ENCODE measurements around the gene HSPA2. TPM values are rescaled to one million over a fixed set of nuclear protein-coding genes. Genes with fewer than 3 reads are reported as not detected.
"Not testable (repeated sequence)": the region's sequence is repeated elsewhere in the genome, so short reads cannot be mapped to it uniquely, and the experiment has no call there.

The HSPA2 gene
- total RNA-seq, 1 donor from 2014 or later, result 2.7 TPM

GRCh38 chr14:64515053-64515452, 25.5 kb upstream of the HSPA2 start:
- H3K4me3 Mint-ChIP-seq, result no peak overlapping the region
- TF ChIP-seq CTCF (conservative IDR thresholded peaks at IDR 0.05), result no peak
- H3K27me3 Mint-ChIP-seq (ENCODE audit: low read depth), result no peaks in the 10 kb centered on the region
- no peak for DNase-seq (ENCODE audit: low read depth, low spot score)
- no peaks in the 10 kb centered on the region for H3K9me3 Mint-ChIP-seq
- peaks cover 15% of the 10 kb centered on the region for H3K4me1 Mint-ChIP-seq
- H3K27ac Mint-ChIP-seq (ENCODE audit: unreplicated experiment), result no peak overlapping the region
- no peaks in the 10 kb centered on the region for H3K36me3 Mint-ChIP-seq (ENCODE audit: low read depth)

DNA sequence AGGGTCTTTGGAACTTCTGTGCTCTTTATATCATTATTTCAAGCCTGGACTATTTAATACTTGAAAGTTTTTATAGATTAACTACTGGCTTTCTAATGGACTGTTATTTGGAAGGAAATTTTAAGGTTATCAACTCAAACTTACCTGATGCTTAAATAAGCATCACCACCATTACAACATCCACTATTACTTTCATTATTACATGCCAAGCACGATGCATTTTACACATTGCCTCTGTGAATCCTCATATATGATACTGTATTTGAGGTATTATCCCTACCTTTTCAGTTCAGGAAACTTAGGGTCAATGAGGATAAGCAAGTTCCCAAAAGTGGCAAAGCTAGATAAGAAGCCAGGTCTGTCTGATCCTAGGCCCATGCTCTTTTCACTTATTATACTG, 23.6 kb upstream of the HSPA2 start:
- Mint-ChIP-seq H3K4me3 (no peak overlapping the region), H3K36me3 (ENCODE audit: low read depth) (no peaks in the 10 kb centered on the region), H3K4me1 (no peaks in the 10 kb centered on the region), H3K9me3 (no peaks in the 10 kb centered on the region), H3K27ac (ENCODE audit: unreplicated experiment) (no peak overlapping the region), H3K27me3 (ENCODE audit: low read depth) (no peaks in the 10 kb centered on the region)
- TF ChIP-seq CTCF (conservative IDR thresholded peaks at IDR 0.05), result no peak
- DNase-seq (ENCODE audit: low read depth, low spot score), result no peak

- DNase-seq (ENCODE audit: low read depth, low spot score); H3K9me3 Mint-ChIP-seq; H3K4me3 Mint-ChIP-seq; H3K4me1 Mint-ChIP-seq; H3K27me3 Mint-ChIP-seq (ENCODE audit: low read depth); H3K27ac Mint-ChIP-seq (ENCODE audit: unreplicated experiment); H3K36me3 Mint-ChIP-seq (ENCODE audit: low read depth): not testable (repeated sequence)
Observed at GRCh38 chr14:64517667-64518066, 22.9 kb upstream of the HSPA2 start.

GRCh38 chr14:64518229-64518628, 22.3 kb upstream of the HSPA2 start:
- TF ChIP-seq CTCF (conservative IDR thresholded peaks at IDR 0.05), result no peak
- Mint-ChIP-seq H3K9me3 (no peaks in the 10 kb centered on the region), H3K36me3 (ENCODE audit: low read depth) (no peaks in the 10 kb centered on the region), H3K27me3 (ENCODE audit: low read depth) (no peaks in the 10 kb centered on the region), H3K4me3 (no peak overlapping the region), H3K4me1 (no peaks in the 10 kb centered on the region), H3K27ac (ENCODE audit: unreplicated experiment) (no peak overlapping the region)
- no peak for DNase-seq (ENCODE audit: low read depth, low spot score)

DNA sequence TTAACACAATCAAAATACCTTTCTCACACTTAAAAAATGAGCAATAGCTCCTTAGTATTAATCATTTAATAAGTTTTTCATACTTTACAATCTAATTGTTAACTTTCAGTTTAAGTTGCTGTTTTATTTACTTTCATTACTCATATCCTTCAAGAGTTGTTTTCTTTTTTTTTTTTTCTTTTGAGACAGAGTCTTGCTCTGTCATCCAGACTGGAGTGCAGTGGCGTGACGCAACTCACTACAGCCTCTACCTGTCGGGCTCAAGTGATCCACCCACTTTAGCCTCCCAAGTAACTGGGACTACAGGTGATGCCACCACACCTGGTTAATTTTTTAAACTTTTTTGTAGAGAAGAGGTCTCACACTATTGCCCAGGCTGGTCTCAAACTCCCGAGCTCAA, 19.8 kb upstream of the HSPA2 start:
- TF ChIP-seq CTCF (conservative IDR thresholded peaks at IDR 0.05), result no peak
- H3K27me3 Mint-ChIP-seq (ENCODE audit: low read depth), result no peaks in the 10 kb centered on the region
- H3K4me3 Mint-ChIP-seq, result no peak overlapping the region
- no peaks in the 10 kb centered on the region for H3K4me1 Mint-ChIP-seq
- no peak for DNase-seq (ENCODE audit: low read depth, low spot score)
- H3K36me3 Mint-ChIP-seq (ENCODE audit: low read depth), result no peaks in the 10 kb centered on the region
- no peak overlapping the region for H3K27ac Mint-ChIP-seq (ENCODE audit: unreplicated experiment)
- no peaks in the 10 kb centered on the region for H3K9me3 Mint-ChIP-seq

- DNase-seq (ENCODE audit: low read depth, low spot score), result no peak
Observed at GRCh38 chr14:64522591-64523355, 17.8 kb upstream of the HSPA2 start.

More at GRCh38 chr14:64522591-64523355, 17.8 kb upstream of the HSPA2 start:
- H3K4me1 Mint-ChIP-seq, result no peaks in the 10 kb centered on the region
- H3K4me3 Mint-ChIP-seq, result no peak overlapping the region
- no peak overlapping the region for H3K27ac Mint-ChIP-seq (ENCODE audit: unreplicated experiment)
- no peak for TF ChIP-seq CTCF (conservative IDR thresholded peaks at IDR 0.05)
- no peaks in the 10 kb centered on the region for H3K36me3 Mint-ChIP-seq (ENCODE audit: low read depth)
- H3K27me3 Mint-ChIP-seq (ENCODE audit: low read depth), result no peaks in the 10 kb centered on the region
- H3K9me3 Mint-ChIP-seq, result no peaks in the 10 kb centered on the region

Data from neural crest cell (in vitro differentiated cells).